ENCODE results near the gene KLHL29. TPM values are rescaled to one million over a fixed set of nuclear protein-coding genes. Genes with fewer than 3 reads are reported as not detected.

The KLHL29 gene
- 2.9 and 3.4 TPM in 2 replicates for total RNA-seq

DNA sequence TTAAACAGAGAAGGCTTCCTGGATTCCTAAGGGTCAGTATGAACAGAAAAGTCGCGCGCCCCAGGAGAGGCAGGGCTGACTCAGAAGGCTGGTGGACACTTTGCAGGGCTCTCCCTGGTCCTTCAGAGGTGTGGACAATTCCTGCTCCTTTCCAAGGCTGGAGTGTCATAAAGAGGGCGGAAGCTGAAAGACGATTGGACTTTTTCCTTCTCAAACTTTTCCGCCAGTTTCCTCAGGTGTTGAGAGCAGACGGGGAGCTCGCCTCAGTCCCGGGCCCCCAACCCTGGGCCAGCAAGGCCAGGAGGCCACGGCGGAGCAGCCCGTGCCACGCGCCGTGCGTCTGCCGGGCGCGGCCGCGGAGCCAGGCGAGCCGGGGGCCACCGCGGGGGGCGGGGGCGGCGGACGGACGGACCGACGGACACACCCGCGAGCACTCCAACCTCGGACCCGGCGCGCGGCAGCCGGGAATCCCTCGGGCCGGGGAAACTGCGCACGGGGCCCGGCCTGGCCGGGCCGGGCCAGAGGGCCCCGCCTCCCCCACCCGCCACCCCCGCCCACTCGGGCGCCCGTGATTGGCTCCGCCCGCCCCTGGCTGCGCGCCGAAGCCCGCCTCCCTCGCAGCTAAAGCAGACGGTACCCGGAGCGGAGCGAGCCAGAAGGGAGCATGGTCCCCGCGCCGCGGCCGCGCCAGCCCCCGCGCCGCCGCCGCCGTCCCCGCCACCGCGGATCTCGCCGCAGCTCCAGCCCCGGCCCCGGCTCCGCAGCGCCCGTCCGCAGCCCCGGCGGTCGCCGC is at the start of gene KLHL29:
Gene KLHL29 (plus strand): TSS at position 629 of the 793 bp plus-strand sequence. CDS start 177,018 bp downstream, outside the sequence.

Measured in regular cardiac myocyte (primary cell).